Dendritic cell treated with granulocyte-macrophage colony-stimulating factor and Interleukin-4, amounts not matched to agents 40 ng/mL and 50 ng/mL, for 4 days (primary cell): ENCODE results near the gene FAM210A.
"Not testable (repeated sequence)": the region's sequence is repeated elsewhere in the genome, so short reads cannot be mapped to it uniquely, and the experiment has no call there.

Source experiments
- H3K27ac Mint-ChIP-seq: one replicate; pipeline ENCODE4 v1.8.0; 2022; ENCODE audit warnings: mild to moderate bottlenecking, mixed read lengths
- H3K27me3 Mint-ChIP-seq: one replicate; pipeline ENCODE4 v1.8.0; 2022; ENCODE audit warnings: mild to moderate bottlenecking, mixed read lengths
- H3K36me3 Mint-ChIP-seq: one replicate; pipeline ENCODE4 v1.8.0; 2022; ENCODE audit warnings: low read depth, mixed read lengths
- H3K4me1 Mint-ChIP-seq: one replicate; pipeline ENCODE4 v1.8.0; 2022; ENCODE audit warnings: low read depth, mixed read lengths
- H3K4me3 Mint-ChIP-seq: one replicate; pipeline ENCODE4 v1.8.0; 2022; ENCODE audit warnings: mild to moderate bottlenecking, moderate library complexity, mixed read lengths
- H3K9me3 Mint-ChIP-seq: one replicate; pipeline ENCODE4 v1.8.0; 2022; ENCODE audit warnings: mixed read lengths
- intact Hi-C: fragments of 100-400 bp; cut with micrococcal nuclease; formaldehyde crosslinking; loops from one replicate; pipeline ENCODE4 v1.15.0; 2022

FAM210A gene

DNA sequence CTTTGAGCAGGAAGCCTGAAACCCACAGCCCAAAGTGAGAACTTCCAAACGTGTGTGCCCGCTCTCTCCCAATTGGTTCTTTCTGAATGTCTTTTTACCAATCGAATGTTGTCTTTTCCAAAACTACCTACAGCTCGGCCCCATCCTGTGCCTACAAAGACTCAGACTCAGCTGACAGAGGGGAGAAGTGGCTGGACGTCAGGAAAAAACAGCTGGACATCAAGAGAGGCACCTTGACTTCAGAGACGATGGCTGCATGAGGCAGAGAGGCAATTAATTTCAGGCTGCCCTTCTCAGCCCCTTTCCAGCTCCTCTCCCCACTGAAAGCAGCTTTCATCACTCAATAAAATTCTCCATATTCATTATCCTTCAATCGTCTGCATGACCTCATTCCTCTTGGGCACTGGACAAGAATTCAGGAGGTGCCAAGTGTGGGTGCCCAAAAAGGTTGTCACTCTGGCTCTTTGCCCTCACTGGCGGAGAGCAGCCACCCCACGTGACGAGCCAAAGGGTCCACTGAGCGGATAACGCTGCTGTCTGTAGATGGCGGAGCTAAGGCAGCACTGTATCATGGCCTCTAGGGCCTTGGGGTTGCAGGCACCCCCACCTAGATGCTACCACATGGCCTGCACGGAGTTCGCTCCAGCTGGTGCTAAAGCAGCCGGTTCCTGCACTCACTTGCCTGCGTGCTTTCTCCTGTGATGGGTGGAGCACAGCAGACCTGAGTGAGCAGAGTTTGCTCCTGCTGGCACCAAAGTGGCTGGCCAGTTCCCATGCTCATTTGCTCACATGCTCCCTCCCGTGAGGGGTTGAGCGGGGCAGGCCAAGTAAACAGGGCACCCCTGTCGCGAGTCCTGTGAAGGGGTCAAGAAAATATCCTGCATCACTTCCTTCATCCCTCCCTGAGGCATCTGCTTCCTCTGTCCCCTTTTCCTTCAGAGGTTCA lies 37.9 kb downstream of the FAM210A start:
- Mint-ChIP-seq H3K36me3 (peaks cover 17% of the 10 kb centered on the region), H3K27ac (no peak overlapping the region), H3K9me3 (peaks cover 27% of the 10 kb centered on the region), H3K27me3 (no peaks in the 10 kb centered on the region), H3K4me1 (no peaks in the 10 kb centered on the region), H3K4me3 (no peak overlapping the region)
- intact Hi-C loops: no loop called here

DNA sequence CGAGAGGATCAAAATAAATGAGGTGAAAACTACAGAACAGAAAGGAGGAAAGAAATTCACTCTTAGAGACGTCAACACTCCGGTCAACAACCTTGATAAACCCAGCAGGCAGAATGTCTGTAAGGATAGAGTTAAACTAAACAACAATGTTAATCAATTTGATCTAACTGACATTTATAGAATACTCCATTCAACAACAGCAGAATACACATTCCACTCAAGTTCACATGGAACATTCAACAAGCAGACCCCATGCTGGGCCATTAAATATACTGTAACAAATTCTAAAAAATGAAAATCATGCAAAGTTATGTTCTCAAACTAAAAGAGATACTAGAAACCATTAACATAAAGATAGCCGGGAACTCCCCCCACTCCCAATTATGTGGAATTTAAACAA lies 41.8 kb downstream of the FAM210A start:
- Mint-ChIP-seq H3K27ac (no peak overlapping the region), H3K4me3 (no peak overlapping the region)

GRCh38 chr18:13681701-13682100 lies 44.7 kb downstream of the FAM210A start:
- Mint-ChIP-seq H3K9me3 (no peaks in the 10 kb centered on the region), H3K27me3 (no peaks in the 10 kb centered on the region)
- intact Hi-C loops: no loop called here

More for the DNA sequence above, 41.8 kb downstream of the FAM210A start:
- intact Hi-C loops: no loop called here
- no peaks in the 10 kb centered on the region for H3K27me3 Mint-ChIP-seq
- H3K36me3 Mint-ChIP-seq: peaks cover 12% of the 10 kb centered on the region
- no peaks in the 10 kb centered on the region for H3K9me3 Mint-ChIP-seq
- H3K4me1 Mint-ChIP-seq: no peaks in the 10 kb centered on the region

GRCh38 chr18:13680612-13681011 lies 45.7 kb downstream of the FAM210A start:
- Mint-ChIP-seq H3K4me3 (no peak overlapping the region), H3K36me3 (no peaks in the 10 kb centered on the region), H3K27me3 (no peaks in the 10 kb centered on the region), H3K9me3 (no peaks in the 10 kb centered on the region), H3K4me1 (no peaks in the 10 kb centered on the region), H3K27ac (no peak overlapping the region)
- intact Hi-C loops: no loop called here

More at GRCh38 chr18:13681701-13682100, 44.7 kb downstream of the FAM210A start:
- Mint-ChIP-seq H3K4me1 (no peaks in the 10 kb centered on the region), H3K27ac (no peak overlapping the region), H3K36me3 (no peaks in the 10 kb centered on the region), H3K4me3 (no peak overlapping the region)

- H3K27me3 Mint-ChIP-seq, H3K4me3 Mint-ChIP-seq, H3K4me1 Mint-ChIP-seq, intact Hi-C loops, H3K27ac Mint-ChIP-seq, H3K9me3 Mint-ChIP-seq, H3K36me3 Mint-ChIP-seq: not testable (repeated sequence)
These were observed 49.0 kb downstream of the FAM210A start for GRCh38 chr18:13677350-13677749.

DNA sequence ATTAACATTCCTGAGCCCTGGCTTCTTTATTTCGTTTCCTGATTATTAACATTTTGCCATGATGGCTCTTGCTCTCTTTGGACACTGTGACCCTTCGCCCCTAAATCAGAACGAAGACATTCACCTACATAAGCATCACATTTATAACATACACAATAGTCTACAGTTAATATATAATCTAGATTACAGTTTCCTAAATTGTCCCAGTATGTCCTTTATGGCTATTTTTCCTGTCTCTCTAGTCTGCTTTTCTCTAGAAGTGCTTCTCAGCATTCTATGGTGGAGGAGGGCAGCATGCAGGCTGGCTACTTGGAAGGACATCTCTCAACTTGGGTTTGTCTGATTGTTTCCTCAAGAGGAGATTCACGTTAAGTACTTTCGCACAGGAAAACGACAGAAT lies 49.9 kb downstream of the FAM210A start:
- Mint-ChIP-seq H3K4me3 (no peak overlapping the region), H3K9me3 (no peaks in the 10 kb centered on the region), H3K36me3 (no peaks in the 10 kb centered on the region), H3K27me3 (no peaks in the 10 kb centered on the region), H3K4me1 (peaks cover 1% of the 10 kb centered on the region), H3K27ac (no peak overlapping the region)
- intact Hi-C loops: no loop called here

GRCh38 chr18:13672657-13673056 lies 53.7 kb downstream of the FAM210A start:
- intact Hi-C loops: no loop called here
- Mint-ChIP-seq H3K9me3 (no peaks in the 10 kb centered on the region), H3K4me3 (no peak overlapping the region), H3K36me3 (peaks cover 26% of the 10 kb centered on the region), H3K27me3 (no peaks in the 10 kb centered on the region), H3K4me1 (peaks cover 10% of the 10 kb centered on the region), H3K27ac (no peak overlapping the region)

DNA sequence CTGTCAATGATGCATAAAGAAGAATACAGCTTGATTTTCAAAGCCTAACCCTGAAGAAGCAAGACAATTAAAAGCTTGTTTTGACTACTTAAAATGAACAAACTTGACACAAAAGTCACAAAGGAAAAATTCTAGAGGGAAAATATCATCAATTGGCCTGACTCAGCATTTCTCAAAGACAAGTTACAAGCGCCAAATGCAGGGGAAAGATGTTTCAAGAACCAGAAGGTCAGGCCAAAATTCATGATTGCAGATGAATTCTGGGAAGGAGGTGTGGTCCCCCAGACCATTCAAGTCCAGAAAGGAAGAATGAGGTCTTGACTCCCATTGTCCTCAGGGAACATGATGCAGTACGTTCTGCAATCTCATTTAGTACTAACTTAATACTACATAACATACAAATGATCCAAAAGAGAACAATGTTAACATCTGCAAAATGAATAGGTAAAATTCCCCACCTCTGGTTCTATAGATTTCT lies 64.5 kb downstream of the FAM210A start:
- Mint-ChIP-seq H3K4me1 (no peaks in the 10 kb centered on the region), H3K9me3 (no peaks in the 10 kb centered on the region), H3K36me3 (peaks cover 33% of the 10 kb centered on the region), H3K4me3 (no peak overlapping the region), H3K27ac (no peak overlapping the region), H3K27me3 (no peaks in the 10 kb centered on the region)
- intact Hi-C loops: no loop called here

- H3K27me3 Mint-ChIP-seq: no peaks in the 10 kb centered on the region
- H3K9me3 Mint-ChIP-seq: no peaks in the 10 kb centered on the region
- no peak overlapping the region for H3K4me3 Mint-ChIP-seq
- H3K36me3 Mint-ChIP-seq: peaks cover 28% of the 10 kb centered on the region
- intact Hi-C loops: no loop called here
- H3K4me1 Mint-ChIP-seq: no peaks in the 10 kb centered on the region
- no peak overlapping the region for H3K27ac Mint-ChIP-seq
These were observed 65.1 kb downstream of the FAM210A start for GRCh38 chr18:13661051-13661778.

GRCh38 chr18:13660510-13660909 lies 65.8 kb downstream of the FAM210A start:
- Mint-ChIP-seq H3K36me3 (peaks cover 26% of the 10 kb centered on the region), H3K27ac (no peak overlapping the region), H3K4me1 (no peaks in the 10 kb centered on the region), H3K27me3 (no peaks in the 10 kb centered on the region), H3K4me3 (no peak overlapping the region), H3K9me3 (no peaks in the 10 kb centered on the region)
- intact Hi-C loops: no loop called here

DNA sequence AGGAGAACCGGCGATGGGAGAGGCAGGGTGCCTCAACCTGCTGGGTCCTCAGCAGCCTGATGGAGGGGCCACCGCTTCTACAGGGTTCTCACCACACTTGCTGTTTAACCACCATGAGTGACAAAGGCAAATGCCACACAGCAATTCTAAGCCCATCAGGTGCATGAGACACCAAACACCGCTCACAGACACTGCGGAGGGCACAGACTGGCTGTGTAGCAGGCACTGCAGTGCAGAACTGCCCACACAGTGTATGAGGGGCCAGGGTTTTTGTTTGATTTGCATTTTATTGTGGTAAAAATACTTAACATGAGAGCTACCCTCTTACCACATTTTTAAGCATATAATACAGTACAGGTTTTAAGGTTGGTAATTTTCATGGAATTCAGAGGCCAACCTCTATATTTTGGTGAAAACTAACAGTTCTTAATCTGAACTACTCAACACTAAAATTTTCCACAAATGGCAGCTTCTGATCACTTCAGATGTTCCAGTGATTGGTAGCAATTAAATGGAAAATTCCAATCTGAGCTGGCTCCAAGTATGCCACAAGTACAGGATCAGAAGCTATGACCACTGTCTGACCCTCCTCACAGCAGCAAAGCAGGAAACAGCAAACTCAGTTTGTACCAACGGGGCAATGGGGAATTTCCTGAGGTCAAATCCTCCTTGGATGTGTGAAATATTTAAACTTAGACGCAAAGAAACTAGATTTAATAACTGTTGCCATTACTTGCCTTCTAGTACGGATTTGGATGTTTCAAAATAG lies 67.7 kb downstream of the FAM210A start:
- peaks cover 4% of the 10 kb centered on the region for H3K27me3 Mint-ChIP-seq
- peaks cover 12% of the 10 kb centered on the region for H3K36me3 Mint-ChIP-seq
- no peak overlapping the region for H3K4me3 Mint-ChIP-seq
- no peaks in the 10 kb centered on the region for H3K9me3 Mint-ChIP-seq
- intact Hi-C loops: no loop called here
- no peak overlapping the region for H3K27ac Mint-ChIP-seq
- H3K4me1 Mint-ChIP-seq: no peaks in the 10 kb centered on the region

DNA sequence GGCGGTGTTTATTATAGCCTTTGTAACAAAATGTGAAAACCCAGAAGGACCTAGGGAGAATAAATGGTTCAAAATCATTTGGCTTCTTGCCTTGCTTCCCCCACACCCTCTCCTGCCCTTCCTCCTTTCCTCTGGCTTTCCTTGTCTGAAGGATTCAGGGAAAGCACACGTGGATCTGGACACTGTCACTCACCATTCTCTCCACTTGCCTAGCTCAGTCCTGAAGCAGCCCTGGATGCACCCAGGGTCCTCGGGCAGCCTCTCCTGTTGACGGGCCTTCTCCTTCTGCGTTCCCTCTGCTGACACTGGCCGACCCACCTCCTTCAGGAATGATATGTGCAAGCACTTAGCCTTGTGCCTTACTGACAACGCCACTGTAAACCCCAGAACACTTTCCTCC lies 68.4 kb downstream of the FAM210A start:
- Mint-ChIP-seq H3K9me3 (no peaks in the 10 kb centered on the region), H3K4me3 (no peak overlapping the region), H3K27ac (no peak overlapping the region), H3K27me3 (peaks cover 4% of the 10 kb centered on the region), H3K36me3 (peaks cover 6% of the 10 kb centered on the region), H3K4me1 (no peaks in the 10 kb centered on the region)
- intact Hi-C loops: no loop called here

- Mint-ChIP-seq H3K27me3 (peaks cover 4% of the 10 kb centered on the region), H3K36me3 (no peaks in the 10 kb centered on the region), H3K4me1 (no peaks in the 10 kb centered on the region), H3K27ac (no peak overlapping the region), H3K4me3 (no peak overlapping the region), H3K9me3 (no peaks in the 10 kb centered on the region)
- intact Hi-C loops: no loop called here
These were observed 72.5 kb downstream of the FAM210A start for GRCh38 chr18:13653746-13654433.
